Spinal cord (tissue), 10 donors: ENCODE measurements around the gene MAS1L. TPM values are rescaled to one million over a fixed set of nuclear protein-coding genes. Genes with fewer than 3 reads are reported as not detected.

Experiments used
- DNase-seq, 6 donors: peaks; one replicate each; pipeline versions ENCODE4 v3.0.0 to v3.0.0-alpha.2; 2013 to 2015; ENCODE audit warnings: low spot score in 6 of 6, low read depth in 4 of 6
- H3K27ac ChIP-seq: one replicate; pipeline ENCODE4 v1.5.1; 2013; ENCODE audit warnings: low read depth, low read length, control low read depth
- H3K27me3 ChIP-seq: one replicate; pipeline ENCODE4 v1.6.1; 2013; ENCODE audit warnings: low read length; ENCODE audit not compliant: control insufficient read depth, insufficient read depth
- H3K36me3 ChIP-seq: one replicate; pipeline ENCODE4 v1.6.1; 2013; ENCODE audit warnings: low read length; ENCODE audit not compliant: control insufficient read depth, insufficient read depth
- H3K4me1 ChIP-seq: one replicate; pipeline ENCODE4 v1.6.1; 2013; ENCODE audit warnings: low read length; ENCODE audit not compliant: control insufficient read depth, insufficient read depth
- H3K4me3 ChIP-seq: one replicate; pipeline ENCODE4 v1.5.1; 2013; ENCODE audit warnings: low read depth, low read length, control low read depth
- H3K9me3 ChIP-seq: one replicate; pipeline ENCODE4 v1.6.1; 2013; ENCODE audit warnings: low read length; ENCODE audit not compliant: control insufficient read depth, insufficient read depth
- WGBS: methylation state at CpG from one replicate; pipeline ENCODE4 v1.1.5; 2013; ENCODE audit warnings: missing lambda C conversion rate; ENCODE audit not compliant: insufficient coverage; 5-methylcytosine and 5-hydroxymethylcytosine counted together
- polyA plus RNA-seq, 2 donors: library from polyadenylated mRNA; unstranded; fragments of 120-200 nt; gene quantifications; one replicate each; pipeline ENCODE4 v1.2.1, GENCODE V29; 2013; ENCODE audit not compliant: insufficient read length in 2 of 2
- total RNA-seq, 2 donors: library from RNA; depleted of rRNA in 1 of 2; stranded (reverse); fragments of 120-200 nt in 1 of 2; fragments of >200 nt in 1 of 2; gene quantifications; one replicate each; pipeline versions ENCODE4 v1.2.3 to v1.2.4, GENCODE V29; 2013 to 2014
- donor health status: healthy.

The MAS1L gene
- total and polyA plus RNA-seq, 4 donors: not detected

DNA sequence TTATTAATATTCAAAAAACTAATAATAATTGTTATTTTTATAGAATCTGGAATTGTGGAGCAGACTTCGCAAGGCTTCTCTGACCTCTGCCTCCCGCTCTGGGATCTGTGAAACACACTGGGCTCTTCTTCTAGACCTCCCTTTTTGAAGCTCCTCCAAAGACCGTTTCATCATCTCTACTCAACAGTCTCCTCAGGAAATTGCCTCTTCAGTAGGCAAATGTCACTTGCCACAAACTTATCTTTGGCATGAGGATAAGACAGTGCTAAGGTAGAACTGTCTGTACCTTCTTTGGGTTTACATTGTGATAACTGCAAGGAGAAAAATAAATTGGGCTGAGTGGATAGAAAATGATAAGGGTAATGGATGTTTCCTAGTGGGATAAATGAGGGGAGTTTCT is 2.3 kb upstream of the MAS1L start:
- no peak overlapping the region for H3K4me3 ChIP-seq
- WGBS: 93% methylated on average over 2 of the region's 3 CpGs
- no peaks in the 10 kb centered on the region for H3K36me3 ChIP-seq
- no peaks in the 10 kb centered on the region for H3K4me1 ChIP-seq
- H3K27ac ChIP-seq: no peak overlapping the region
- no peaks in the 10 kb centered on the region for H3K9me3 ChIP-seq
- H3K27me3 ChIP-seq: no peaks in the 10 kb centered on the region
- no peak for DNase-seq

DNA sequence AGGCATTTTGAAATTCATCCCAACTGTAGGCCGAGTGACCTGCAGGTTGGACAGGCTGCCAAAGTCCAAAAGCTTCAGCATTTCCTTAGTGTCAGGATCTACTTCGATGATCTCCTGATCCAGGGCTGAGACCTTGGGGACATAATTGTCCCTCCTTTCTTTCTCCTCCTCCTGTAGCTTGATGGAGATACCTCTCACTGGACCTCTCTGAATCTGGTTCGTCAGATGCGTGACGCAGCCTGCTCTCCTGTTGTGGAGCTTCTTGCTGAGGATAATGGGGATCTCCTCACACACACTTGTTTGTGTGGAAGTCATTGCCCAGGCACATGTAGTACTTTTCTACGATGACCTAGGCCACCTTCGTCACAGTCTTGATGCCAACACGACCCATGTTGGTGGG is 1.5 kb upstream of the MAS1L start:
- DNase-seq: no peak
- no peak overlapping the region for H3K27ac ChIP-seq
- H3K27me3 ChIP-seq: no peaks in the 10 kb centered on the region
- no peaks in the 10 kb centered on the region for H3K4me1 ChIP-seq
- H3K9me3 ChIP-seq: no peaks in the 10 kb centered on the region
- H3K4me3 ChIP-seq: no peak overlapping the region
- no peaks in the 10 kb centered on the region for H3K36me3 ChIP-seq
- WGBS: 97% methylated on average over 5 of the region's 8 CpGs

DNA sequence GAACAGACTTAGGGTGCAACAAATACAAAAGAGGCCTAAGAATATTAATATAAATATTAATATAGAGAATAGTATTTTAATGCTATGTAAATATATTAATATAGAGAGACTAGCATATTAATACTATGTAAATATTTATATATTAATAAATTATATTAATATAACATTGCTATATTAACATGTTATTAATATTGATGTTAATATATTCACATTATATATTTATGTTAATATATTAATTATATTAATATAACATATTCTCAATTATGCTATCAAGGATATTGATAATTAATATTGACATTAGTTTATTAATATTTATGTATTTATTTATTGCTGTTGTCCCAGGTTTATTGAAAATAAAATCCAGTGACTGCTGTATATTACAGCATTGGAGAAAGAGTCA is 1.1 kb upstream of the MAS1L start:
- Histone ChIP-seq H3K4me1 (no peaks in the 10 kb centered on the region), H3K9me3 (no peaks in the 10 kb centered on the region), H3K27me3 (no peaks in the 10 kb centered on the region), H3K4me3 (no peak overlapping the region), H3K36me3 (no peaks in the 10 kb centered on the region), H3K27ac (no peak overlapping the region)
- no peak for DNase-seq

GRCh38 chr6:29487131-29487530 is 625 bp downstream of the MAS1L start:
- no peaks in the 10 kb centered on the region for H3K4me1 ChIP-seq
- H3K27me3 ChIP-seq: no peaks in the 10 kb centered on the region
- H3K9me3 ChIP-seq: no peaks in the 10 kb centered on the region
- H3K36me3 ChIP-seq: no peaks in the 10 kb centered on the region
- no peak overlapping the region for H3K27ac ChIP-seq
- DNase-seq: no peak
- WGBS: 93% methylated on average over 5 of the region's 5 CpGs
- no peak overlapping the region for H3K4me3 ChIP-seq

DNA sequence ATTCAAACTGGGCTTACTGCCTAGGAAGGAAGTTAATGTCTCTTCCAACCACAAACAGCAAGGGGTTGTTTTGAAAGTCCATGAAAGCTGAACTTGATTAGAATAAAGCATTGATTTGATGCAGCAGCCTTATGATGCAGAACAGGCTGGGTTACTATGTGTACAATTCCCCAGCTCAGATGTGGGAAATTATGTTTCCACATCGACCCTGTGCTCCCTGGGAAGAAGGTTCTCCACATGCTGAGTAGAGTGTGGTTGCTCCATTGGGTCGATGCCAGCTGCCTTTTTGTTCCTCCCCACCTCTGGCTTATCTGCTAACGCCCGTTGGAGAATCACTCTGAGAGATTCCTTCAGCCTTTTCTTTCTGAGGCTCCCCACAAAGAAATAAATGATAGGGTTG is 1.2 kb downstream of the MAS1L start:
- no peak overlapping the region for H3K4me3 ChIP-seq
- no peak for DNase-seq
- H3K4me1 ChIP-seq: no peaks in the 10 kb centered on the region
- no peaks in the 10 kb centered on the region for H3K27me3 ChIP-seq
- 63% methylated on average over 1 of the region's 4 CpGs for WGBS
- H3K36me3 ChIP-seq: no peaks in the 10 kb centered on the region
- no peaks in the 10 kb centered on the region for H3K9me3 ChIP-seq
- H3K27ac ChIP-seq: no peak overlapping the region

DNA sequence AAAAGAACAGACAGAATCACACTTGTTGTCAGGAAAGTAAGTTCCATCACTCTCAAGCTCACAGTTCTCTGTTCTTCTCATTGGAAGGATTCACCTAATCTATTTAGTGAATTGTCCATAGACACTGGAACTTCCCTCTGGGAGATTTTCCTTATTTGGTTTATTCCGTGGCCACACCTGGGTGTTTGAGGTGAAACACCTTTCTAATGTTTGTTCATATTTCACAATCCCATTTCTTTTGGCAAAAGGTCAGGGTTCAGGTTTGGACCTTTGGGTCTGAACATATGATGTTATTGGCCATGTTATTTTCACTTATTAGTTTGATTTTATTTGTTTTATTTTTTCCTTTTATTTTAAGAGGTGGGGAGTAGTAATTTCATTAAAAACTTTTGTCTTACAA is 4.0 kb downstream of the MAS1L start:
- Histone ChIP-seq H3K27me3 (no peaks in the 10 kb centered on the region), H3K4me1 (no peaks in the 10 kb centered on the region), H3K4me3 (no peak overlapping the region), H3K9me3 (no peaks in the 10 kb centered on the region), H3K27ac (no peak overlapping the region), H3K36me3 (no peaks in the 10 kb centered on the region)
- no peak for DNase-seq
- WGBS: no CpG with 5 or more reads among the region's 1 CpG

GRCh38 chr6:29483186-29483585 is 4.6 kb downstream of the MAS1L start:
- WGBS: 83% methylated on average over 1 of the region's 3 CpGs
- Histone ChIP-seq H3K9me3 (no peaks in the 10 kb centered on the region), H3K4me1 (no peaks in the 10 kb centered on the region), H3K27ac (no peak overlapping the region), H3K27me3 (no peaks in the 10 kb centered on the region), H3K36me3 (no peaks in the 10 kb centered on the region), H3K4me3 (no peak overlapping the region)
- no peak for DNase-seq

- WGBS: 96% methylated on average over 2 of the region's 2 CpGs
- Histone ChIP-seq H3K36me3 (no peaks in the 10 kb centered on the region), H3K27me3 (no peaks in the 10 kb centered on the region), H3K9me3 (no peaks in the 10 kb centered on the region), H3K4me1 (no peaks in the 10 kb centered on the region), H3K27ac (no peak overlapping the region), H3K4me3 (no peak overlapping the region)
- no peak for DNase-seq
Measured at GRCh38 chr6:29479560-29479959, 8.2 kb downstream of the MAS1L start.

DNA sequence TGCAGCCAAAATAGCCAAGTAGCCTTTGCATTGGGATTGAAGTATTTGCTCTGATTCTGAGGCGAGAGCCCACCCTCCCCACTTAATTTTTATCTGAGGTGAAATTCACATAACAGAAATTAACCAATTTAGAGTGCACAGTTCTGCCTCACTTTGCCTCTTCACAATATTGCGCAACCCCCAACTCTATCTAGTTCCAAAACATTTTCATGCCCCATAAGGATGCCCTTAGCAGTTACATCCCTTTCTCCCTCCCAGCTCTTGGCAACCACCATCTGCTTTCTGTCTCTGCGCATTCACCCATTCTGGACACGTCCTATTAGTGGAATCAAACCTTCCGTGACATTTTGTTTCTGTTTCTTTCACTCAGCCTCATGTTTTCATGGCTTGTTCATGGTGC is 9.0 kb downstream of the MAS1L start:
- Histone ChIP-seq H3K27me3 (no peaks in the 10 kb centered on the region), H3K9me3 (no peaks in the 10 kb centered on the region), H3K4me3 (no peak overlapping the region), H3K27ac (no peak overlapping the region), H3K36me3 (no peaks in the 10 kb centered on the region), H3K4me1 (no peaks in the 10 kb centered on the region)
- 90% methylated on average over 4 of the region's 5 CpGs for WGBS
- DNase-seq: no peak

DNA sequence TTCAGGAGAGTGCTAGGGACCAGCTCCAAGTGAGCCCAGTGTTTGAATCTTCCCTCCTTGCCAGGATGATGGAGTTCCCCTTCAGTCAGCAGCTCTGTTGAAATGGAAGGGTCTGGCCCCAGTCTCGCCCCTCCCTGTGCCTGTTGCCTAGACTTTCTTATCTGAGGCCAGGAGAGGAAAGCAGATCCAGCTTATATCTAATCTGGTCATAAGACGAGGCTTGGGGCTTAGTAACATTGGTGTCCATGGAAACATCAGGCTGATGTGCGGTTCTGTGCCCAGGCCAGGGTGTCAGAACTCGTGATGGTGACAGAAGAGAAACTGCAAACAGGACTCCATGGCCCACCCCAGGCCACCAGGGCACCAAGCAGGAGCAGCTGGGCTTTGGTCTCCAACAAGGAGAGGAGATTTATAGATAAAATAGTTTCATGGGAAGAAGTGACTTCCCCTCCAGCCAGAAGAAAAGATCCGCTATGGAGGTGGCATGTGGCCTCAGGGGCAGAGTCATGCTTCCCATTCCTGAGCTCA is 9.8 kb downstream of the MAS1L start:
- no peaks in the 10 kb centered on the region for H3K4me1 ChIP-seq
- H3K27me3 ChIP-seq: no peaks in the 10 kb centered on the region
- H3K4me3 ChIP-seq: no peak overlapping the region
- no peak for DNase-seq
- no peaks in the 10 kb centered on the region for H3K36me3 ChIP-seq
- no peak overlapping the region for H3K27ac ChIP-seq
- no peaks in the 10 kb centered on the region for H3K9me3 ChIP-seq
- 69% methylated on average over 4 of the region's 5 CpGs for WGBS
